GM12874 (cell line): ENCODE results near the gene NT5DC1.

Experiments
- CTCF ChIP-seq: IDR thresholded peaks from 2 replicates; pipeline ENCODE4 v1.5.1; 2011; ENCODE audit warnings: low read depth, mild to moderate bottlenecking, control low read depth, low read length, moderate library complexity; ENCODE audit not compliant: insufficient read depth

Gene NT5DC1

GRCh38 chr6:116292553-116292952 is 191.9 kb downstream of the NT5DC1 start:
- TF ChIP-seq CTCF: no peak

DNA sequence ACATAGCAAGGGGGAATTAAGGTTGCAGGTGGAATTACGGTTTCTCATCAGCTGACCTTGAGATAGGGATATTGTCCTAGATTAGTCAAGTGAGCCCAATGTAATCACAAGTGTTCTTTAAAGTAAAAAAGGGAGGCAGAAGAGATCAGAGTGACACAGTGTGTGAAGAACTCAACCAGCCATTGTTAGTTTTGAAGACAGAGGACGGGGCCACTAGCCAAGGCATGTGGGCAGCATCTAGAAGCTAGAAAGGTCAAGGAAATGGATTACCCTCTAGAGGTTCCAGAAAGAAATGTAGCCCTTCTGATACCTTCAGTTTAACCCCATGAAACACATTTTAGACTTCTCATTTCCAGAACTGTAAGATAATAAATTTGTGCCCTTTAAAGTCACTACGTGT is 197.6 kb downstream of the NT5DC1 start:
- no peak for TF ChIP-seq CTCF

DNA sequence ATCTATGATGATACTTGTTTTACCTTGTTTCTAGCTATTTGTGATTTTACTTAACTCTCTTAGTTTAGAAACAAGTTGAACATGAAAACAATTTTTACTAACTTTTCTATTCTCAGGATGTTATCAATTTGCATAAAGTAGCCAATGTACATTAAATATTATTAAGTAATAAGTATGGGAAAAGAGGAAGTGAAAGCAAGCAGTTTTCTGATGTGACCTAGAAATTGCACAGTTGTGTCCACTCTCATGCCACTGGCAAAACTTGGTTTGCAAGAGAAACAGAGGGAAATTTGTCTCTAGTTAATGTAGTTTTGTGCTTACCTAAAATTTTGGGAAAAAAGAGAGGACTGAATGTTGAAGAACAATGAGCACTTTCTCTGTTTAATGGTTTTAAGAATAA is 198.3 kb downstream of the NT5DC1 start:
- no peak for TF ChIP-seq CTCF
